Testis (tissue), 3 donors: ENCODE data around the gene STEAP3. TPM values are rescaled to one million over a fixed set of nuclear protein-coding genes. Genes with fewer than 3 reads are reported as not detected.

Source experiments
- DNase-seq: peaks from one replicate; pipeline ENCODE4 v3.0.0-alpha.2; 2019
- H3K27ac ChIP-seq, 2 donors: fragments of 200-600 bp; sonication (generic); one replicate each; pipeline ENCODE4 v1.5.1; 2019
- H3K27me3 ChIP-seq: fragments of 200-600 bp; sonication (generic); one replicate; pipeline ENCODE4 v1.5.1; 2019
- H3K36me3 ChIP-seq: fragments of 200-600 bp; sonication (generic); one replicate; pipeline ENCODE4 v1.5.1; 2017; ENCODE audit warnings: low read depth; ENCODE audit errors: missing control alignments
- H3K4me1 ChIP-seq: fragments of 200-600 bp; sonication (generic); one replicate; pipeline ENCODE4 v1.5.1; 2019
- H3K4me3 ChIP-seq, 2 donors: fragments of 200-600 bp; sonication (generic); one replicate each; pipeline ENCODE4 v1.5.1; 2017 to 2019
- H3K9me3 ChIP-seq: fragments of 200-600 bp; sonication (generic); one replicate; pipeline ENCODE4 v1.5.1; 2017
- POLR2A ChIP-seq: fragments of 450-650 bp; IDR thresholded peaks from one replicate; pipeline ENCODE4 v1.6.1; 2017; ENCODE audit warnings: antibody characterized with exemption, mild to moderate bottlenecking, moderate library complexity
- WGBS, 2 donors: methylation state at CpG; one replicate each; pipeline ENCODE4 v1.1.5; 2018; 5-methylcytosine and 5-hydroxymethylcytosine counted together
- intact Hi-C: fragments of 100-400 bp; cut with DNase I; formaldehyde crosslinking; loops from one replicate; pipeline ENCODE4 v1.15.1; 2023; ENCODE audit warnings: low total_unique reads
- polyA plus RNA-seq: library from polyadenylated mRNA; stranded (reverse); fragments of 350-450 nt; fragmentation: Illumina TruSeq; extraction: RNeasy Lipid Tissue Mini Kit (QIAGEN cat#74804); gene quantifications from one replicate; pipeline ENCODE4 v1.2.3, GENCODE V29; 2014; ENCODE audit warnings: low read depth, low replicate concordance; ENCODE audit not compliant: insufficient read depth
- total RNA-seq, 2 donors: library from RNA; depleted of rRNA; stranded (reverse); fragments of >200 nt; gene quantifications; one replicate each; pipeline ENCODE4 v1.2.3, GENCODE V29; 2016
- TF ChIP-seq, protein P1 (sequence below), 3 experiments: fragments of 450-650 bp in 2 of 3; fragments of 200-600 bp in 1 of 3; sonication (generic) in 1 of 3; IDR thresholded peaks; one replicate each; pipeline ENCODE4 v1.5.1; 2016 to 2019; ENCODE audit warnings: antibody characterized with exemption in 3 of 3, mild to moderate bottlenecking in 2 of 3, moderate library complexity in 1 of 3

The STEAP3 gene
- total and polyA plus RNA-seq, 3 donors from 2014 or later = 5.1 to 11.9 (median 5.6) TPM

- intact Hi-C loops = no loop called here
- TF ChIP-seq, protein P1, sequence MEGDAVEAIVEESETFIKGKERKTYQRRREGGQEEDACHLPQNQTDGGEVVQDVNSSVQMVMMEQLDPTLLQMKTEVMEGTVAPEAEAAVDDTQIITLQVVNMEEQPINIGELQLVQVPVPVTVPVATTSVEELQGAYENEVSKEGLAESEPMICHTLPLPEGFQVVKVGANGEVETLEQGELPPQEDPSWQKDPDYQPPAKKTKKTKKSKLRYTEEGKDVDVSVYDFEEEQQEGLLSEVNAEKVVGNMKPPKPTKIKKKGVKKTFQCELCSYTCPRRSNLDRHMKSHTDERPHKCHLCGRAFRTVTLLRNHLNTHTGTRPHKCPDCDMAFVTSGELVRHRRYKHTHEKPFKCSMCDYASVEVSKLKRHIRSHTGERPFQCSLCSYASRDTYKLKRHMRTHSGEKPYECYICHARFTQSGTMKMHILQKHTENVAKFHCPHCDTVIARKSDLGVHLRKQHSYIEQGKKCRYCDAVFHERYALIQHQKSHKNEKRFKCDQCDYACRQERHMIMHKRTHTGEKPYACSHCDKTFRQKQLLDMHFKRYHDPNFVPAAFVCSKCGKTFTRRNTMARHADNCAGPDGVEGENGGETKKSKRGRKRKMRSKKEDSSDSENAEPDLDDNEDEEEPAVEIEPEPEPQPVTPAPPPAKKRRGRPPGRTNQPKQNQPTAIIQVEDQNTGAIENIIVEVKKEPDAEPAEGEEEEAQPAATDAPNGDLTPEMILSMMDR (IDR thresholded peaks at IDR 0.05) = no peak
- TF ChIP-seq POLR2A = no peak
- WGBS, 2 donors = 89 to 91% methylated on average over 7 to 9 of the region's 9 CpGs
Observed at GRCh38 chr2:119225926-119226325, 2.3 kb downstream of the STEAP3 start.

GRCh38 chr2:119227346-119227745, 3.7 kb downstream of the STEAP3 start:
- Histone ChIP-seq H3K27me3 (no peaks in the 10 kb centered on the region), H3K4me3 (no peak overlapping the region), H3K27ac (no peak overlapping the region), H3K9me3 (no peaks in the 10 kb centered on the region), H3K36me3 (no peaks in the 10 kb centered on the region), H3K4me1 (peaks cover 11% of the 10 kb centered on the region)
- no peak for DNase-seq
- intact Hi-C loops = no loop called here
- no peak for TF ChIP-seq POLR2A
- TF ChIP-seq, protein P1 (IDR thresholded peaks at IDR 0.05) = no peak
- 97 to 98% methylated on average over 10 to 12 of the region's 12 CpGs for WGBS, 2 donors

More at GRCh38 chr2:119225926-119226325, 2.3 kb downstream of the STEAP3 start:
- Histone ChIP-seq H3K4me1 (peaks cover 11% of the 10 kb centered on the region), H3K27me3 (no peaks in the 10 kb centered on the region), H3K36me3 (no peaks in the 10 kb centered on the region), H3K4me3 (no peak overlapping the region), H3K9me3 (no peaks in the 10 kb centered on the region), H3K27ac (no peak overlapping the region)
- no peak for DNase-seq

GRCh38 chr2:119228136-119228535, 4.5 kb downstream of the STEAP3 start:
- Histone ChIP-seq H3K27me3 (no peaks in the 10 kb centered on the region), H3K27ac (no peak overlapping the region), H3K4me1 (peaks cover 9% of the 10 kb centered on the region), H3K36me3 (no peaks in the 10 kb centered on the region), H3K4me3 (no peak overlapping the region), H3K9me3 (no peaks in the 10 kb centered on the region)
- 96 to 97% methylated on average over 4 to 5 of the region's 5 CpGs for WGBS, 2 donors
- DNase-seq = no peak
- intact Hi-C loops = no loop called here
- TF ChIP-seq, protein P1 (IDR thresholded peaks at IDR 0.05) = no peak
- TF ChIP-seq POLR2A = no peak

GRCh38 chr2:119228964-119229363, 5.3 kb downstream of the STEAP3 start:
- WGBS, 2 donors = 93 to 97% methylated on average over 7 of the region's 7 CpGs
- no peak overlapping the region for H3K27ac ChIP-seq
- H3K4me3 ChIP-seq = no peak overlapping the region
- intact Hi-C loops = no loop called here
- H3K9me3 ChIP-seq = no peaks in the 10 kb centered on the region
- DNase-seq = no peak
- no peaks in the 10 kb centered on the region for H3K27me3 ChIP-seq
- no peaks in the 10 kb centered on the region for H3K36me3 ChIP-seq
- H3K4me1 ChIP-seq = peaks cover 7% of the 10 kb centered on the region
- TF ChIP-seq, protein P1 (IDR thresholded peaks at IDR 0.05) = no peak
- TF ChIP-seq POLR2A = no peak

DNA sequence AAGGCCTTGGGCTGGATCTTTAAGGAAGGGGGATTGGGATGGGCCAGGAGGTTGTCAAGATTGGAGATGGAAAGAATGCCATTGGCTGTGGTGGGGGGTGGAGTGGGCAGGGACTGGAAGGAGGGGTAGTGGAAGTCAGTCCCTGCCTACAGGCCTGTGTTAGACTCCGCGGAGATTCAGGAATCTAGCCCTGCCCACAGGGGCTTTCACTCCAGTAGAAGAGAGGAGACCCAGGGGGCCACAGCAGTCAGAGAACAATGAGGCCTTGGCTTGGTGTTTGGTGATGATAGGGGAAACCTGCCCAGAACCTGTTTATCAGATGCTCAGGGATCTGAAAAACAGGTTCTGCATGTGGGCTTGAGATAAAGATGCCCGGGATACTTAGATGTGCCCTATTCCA, 6.1 kb downstream of the STEAP3 start:
- DNase-seq = no peak
- no peak overlapping the region for H3K27ac ChIP-seq
- no peaks in the 10 kb centered on the region for H3K36me3 ChIP-seq
- 78 to 79% methylated on average over 3 of the region's 3 CpGs for WGBS, 2 donors
- H3K4me1 ChIP-seq = peaks cover under 1% of the 10 kb centered on the region
- no peak overlapping the region for H3K4me3 ChIP-seq
- no peaks in the 10 kb centered on the region for H3K9me3 ChIP-seq
- intact Hi-C loops = no loop called here
- TF ChIP-seq, protein P1 (IDR thresholded peaks at IDR 0.05) = no peak
- TF ChIP-seq POLR2A = no peak
- H3K27me3 ChIP-seq = no peaks in the 10 kb centered on the region
